K562 (cell line): ENCODE measurements around the gene PFKFB2. TPM values are rescaled to one million over a fixed set of nuclear protein-coding genes. Genes with fewer than 3 reads are reported as not detected.
A peak's percentile ranks its signal among the peaks of the same experiment; 100 is the strongest.

Experiments used
- ATAC-seq: fragments of 200-7000 bp; cut with Tn5 transposase; 3 replicates; pipeline ENCODE4 v1.9.1; 2020; ENCODE audit warnings: moderate library complexity
- BruUV-seq: library from RNA; stranded (reverse); fragments of 400-500 nt; replicated peaks from 2 replicates; lab custom pipeline; 2021; lab: Mats Ljungman, UMichigan
- CTCF ChIA-PET: fragments of 300-600 bp; formaldehyde crosslinking; extraction: SDS; loops from one replicate; lab custom pipeline; 2021; ENCODE audit warnings: low intra/inter-chr PET ratio; lab: Yijun Ruan, JAX
- POLR2A ChIA-PET: fragments of 300-600, 350-650 bp; sonication (Branson Sonifier 250); formaldehyde crosslinking; extraction: SDS; loops from one replicate; lab custom pipeline; 2021; ENCODE audit warnings: antibody characterized with exemption, inconsistent platforms; lab: Yijun Ruan, JAX
- DNase-seq, 4 experiments: peaks; one replicate each; pipeline versions ENCODE4 v3.0.0 to v3.0.0-alpha.2; 2011 to 2018; ENCODE audit warnings: low spot score in 3 of 4, mixed read lengths in 3 of 4; ENCODE audit errors: extremely low read depth in 1 of 4
- FAIRE-seq: peaks from 2 replicates; lab custom pipeline; 2011; peaks lifted over from hg19 to GRCh38; lab: Jason Lieb, UNC
- H2AFZ ChIP-seq: 2 replicates; pipeline ENCODE4 v1.6.0; 2011; ENCODE audit warnings: low read depth, low read length, control low read depth, inconsistent platforms
- H3K27ac ChIP-seq: fragments of 200-600 bp; 3 replicates; pipeline ENCODE4 v1.8.0; 2011; ENCODE audit warnings: low read depth, mild to moderate bottlenecking, control low read depth, inconsistent platforms, low read length, moderate library complexity, mixed read lengths; ENCODE audit errors: extremely low read depth
- H3K27me3 ChIP-seq, 2 experiments: fragments of 300-600 bp in 1 of 2; 2 replicates in 1 of 2; 3 replicates in 1 of 2; pipeline versions ENCODE4 v1.6.0 to v1.8.0; 2011; ENCODE audit warnings: inconsistent platforms in 2 of 2, low read length in 2 of 2, mild to moderate bottlenecking in 1 of 2, mixed read lengths in 1 of 2, moderate library complexity in 1 of 2; ENCODE audit not compliant: control insufficient read depth in 2 of 2, insufficient read depth in 2 of 2
- H3K36me3 ChIP-seq: fragments of 300-600 bp; 3 replicates; pipeline ENCODE4 v1.8.0; 2011; ENCODE audit warnings: mild to moderate bottlenecking, low read length, inconsistent platforms; ENCODE audit not compliant: control insufficient read depth, insufficient read depth
- H3K4me1 ChIP-seq, 2 experiments: fragments of 200-600 bp in 1 of 2; replicated peaks in 1 of 2; 2 replicates in 1 of 2; 3 replicates in 1 of 2; pipeline versions ENCODE4 v1.5.1 to v1.8.0; 2011; ENCODE audit warnings: inconsistent platforms in 2 of 2, low read length in 2 of 2, mild to moderate bottlenecking in 1 of 2, mixed read lengths in 1 of 2, moderate library complexity in 1 of 2; ENCODE audit not compliant: control insufficient read depth in 2 of 2, insufficient read depth in 2 of 2
- H3K4me2 ChIP-seq: 2 replicates; pipeline ENCODE4 v1.6.1; 2011; ENCODE audit warnings: low read length, control low read depth, inconsistent platforms, mixed read lengths; ENCODE audit not compliant: insufficient read depth
- H3K4me3 ChIP-seq: fragments of 200-600 bp; sonication (generic), shearing (Covaris generic); 2 replicates; pipeline ENCODE4 v1.5.1; 2016; ENCODE audit warnings: control low read depth, inconsistent platforms
- H3K79me2 ChIP-seq: fragments of 200-600 bp; 3 replicates; pipeline ENCODE4 v1.8.0; 2011; ENCODE audit warnings: low read length, inconsistent platforms; ENCODE audit not compliant: control insufficient read depth, insufficient read depth
- H3K9ac ChIP-seq, 2 experiments: 2 replicates each; pipeline versions ENCODE4 v1.6.0 to v1.6.1; 2011; ENCODE audit warnings: low read depth in 2 of 2, low read length in 2 of 2, control low read depth in 1 of 2, inconsistent platforms in 1 of 2, mild to moderate bottlenecking in 1 of 2, mixed read lengths in 1 of 2; ENCODE audit not compliant: insufficient read depth in 1 of 2
- H3K9me1 ChIP-seq: one replicate; pipeline ENCODE4 v1.6.0; 2011; ENCODE audit warnings: inconsistent platforms, mild to moderate bottlenecking, low read length, moderate library complexity; ENCODE audit not compliant: control insufficient read depth, insufficient read depth
- H3K9me3 ChIP-seq: replicated peaks from 2 replicates; pipeline ENCODE4 v1.5.1; 2011; ENCODE audit warnings: low read depth, low read length, inconsistent platforms; ENCODE audit not compliant: control insufficient read depth, insufficient read depth
- H4K20me1 ChIP-seq: replicated peaks from 2 replicates; pipeline ENCODE4 v1.6.1; 2011; ENCODE audit warnings: low read length, inconsistent platforms, mixed read lengths; ENCODE audit not compliant: control insufficient read depth, insufficient read depth
- CBFA2T2 ChIP-seq: fragments of 450-650 bp; conservative IDR thresholded peaks from 2 replicates; pipeline ENCODE4 v1.6.1; 2017; ENCODE audit warnings: mild to moderate bottlenecking
- CBX3 ChIP-seq, 2 experiments: IDR thresholded peaks; 1 replicate in 1 of 2; 2 replicates in 1 of 2; pipeline ENCODE4 v1.6.1; 2012; ENCODE audit warnings: inconsistent platforms in 2 of 2, low read length in 2 of 2, borderline replicate concordance in 1 of 2, control low read depth in 1 of 2
- CC2D1A ChIP-seq: fragments of 450-650 bp; IDR thresholded peaks from 2 replicates; pipeline ENCODE4 v1.6.1; 2017; ENCODE audit warnings: mild to moderate bottlenecking
- CCNT2 ChIP-seq: IDR thresholded peaks from 2 replicates; pipeline ENCODE4 v1.6.1; 2011; ENCODE audit warnings: borderline replicate concordance, low read depth, mild to moderate bottlenecking, moderate library complexity, mixed read lengths, low read length; ENCODE audit not compliant: insufficient read length; ENCODE audit errors: extremely low read depth
- EGR1 ChIP-seq: fragments of 450-650 bp; conservative IDR thresholded peaks from 2 replicates; pipeline ENCODE4 v1.6.1; 2017; ENCODE audit warnings: mild to moderate bottlenecking
- HDAC8 ChIP-seq: fragments of 450-650 bp; IDR thresholded peaks from 2 replicates; pipeline ENCODE4 v1.6.1; 2016; ENCODE audit warnings: mild to moderate bottlenecking, missing genetic modification characterization, moderate library complexity, missing compliant biosample characterization
- HNRNPUL1 ChIP-seq: fragments of 200-400 bp; formaldehyde crosslinking; IDR thresholded peaks from 2 replicates; pipeline ENCODE4 v1.6.1; 2017; ENCODE audit warnings: low read length
- LEF1 ChIP-seq: fragments of 450-650 bp; IDR thresholded peaks from 2 replicates; pipeline ENCODE4 v1.6.1; 2016; ENCODE audit warnings: mild to moderate bottlenecking
- MBD2 ChIP-seq: sonication (generic); IDR thresholded peaks from 2 replicates; pipeline ENCODE4 v1.6.1; 2016; ENCODE audit warnings: low read depth, borderline replicate concordance
- MTA2 ChIP-seq: fragments of 450-650 bp; IDR thresholded peaks from 2 replicates; pipeline ENCODE4 v1.6.1; 2016; ENCODE audit warnings: low read depth
- POLR3A ChIP-seq: IDR thresholded peaks from 2 replicates; pipeline ENCODE4 v1.6.1; 2011; ENCODE audit warnings: borderline replicate concordance, mild to moderate bottlenecking, moderate library complexity; ENCODE audit not compliant: insufficient read length, insufficient read depth; ENCODE audit errors: extremely low read depth
- RB1 ChIP-seq: fragments of 450-650 bp; IDR thresholded peaks from 2 replicates; pipeline ENCODE4 v1.6.1; 2017; ENCODE audit warnings: low read depth, mild to moderate bottlenecking
- SFPQ ChIP-seq: fragments of 200-400 bp; formaldehyde crosslinking; IDR thresholded peaks from 2 replicates; pipeline ENCODE4 v1.6.1; 2017; ENCODE audit warnings: mild to moderate bottlenecking, low read depth, low read length, moderate library complexity
- SNIP1 ChIP-seq: fragments of 450-650 bp; IDR thresholded peaks from 2 replicates; pipeline ENCODE4 v1.7.1; 2017; ENCODE audit warnings: low read depth, mild to moderate bottlenecking
- TRIM28 ChIP-seq: fragments of 450-650 bp; IDR thresholded peaks from 2 replicates; pipeline ENCODE4 v1.6.1; 2017
- ZBTB26 ChIP-seq: fragments of 450-650 bp; formaldehyde crosslinking; IDR thresholded peaks from 2 replicates; pipeline ENCODE4 v1.4.0; 2022; ENCODE audit warnings: missing genetic modification characterization
- ZKSCAN8 ChIP-seq: fragments of 200-800 bp; sonication (Bioruptor generic); IDR thresholded peaks from 2 replicates; pipeline ENCODE4 v1.6.1; 2016; ENCODE audit warnings: missing genetic modification characterization, missing compliant biosample characterization
- ZNF121 ChIP-seq: sonication (generic); formaldehyde crosslinking; conservative IDR thresholded peaks from 2 replicates; pipeline ENCODE4 v1.8.0; 2022; ENCODE audit warnings: missing genetic modification reagents
- ZNF143 ChIP-seq: sonication (generic); formaldehyde crosslinking; IDR thresholded peaks from 2 replicates; pipeline ENCODE4 v1.9.0; 2022; ENCODE audit warnings: mild to moderate bottlenecking, missing genetic modification reagents
- ZNF280A ChIP-seq: fragments of 450-650 bp; IDR thresholded peaks from 2 replicates; pipeline ENCODE4 v1.6.1; 2018; ENCODE audit warnings: mild to moderate bottlenecking, low read depth; ENCODE audit not compliant: partially characterized antibody
- ZNF586 ChIP-seq: fragments of 450-650 bp; formaldehyde crosslinking; conservative IDR thresholded peaks from 2 replicates; pipeline ENCODE4 v1.4.0; 2020; ENCODE audit warnings: mild to moderate bottlenecking, moderate library complexity
- ZNF76 ChIP-seq: fragments of 250-450 bp; sonication (Bioruptor Pico); IDR thresholded peaks from 2 replicates; pipeline ENCODE4 v1.4.0; 2020; ENCODE audit warnings: mild to moderate bottlenecking, moderate library complexity, borderline replicate concordance
- in situ Hi-C: fragments of 300-500 bp; cut with MboI; formaldehyde crosslinking; loops from 4 replicates; pipeline ENCODE4 v1.15.0; 2018; ENCODE audit warnings: inconsistent platforms, mixed read lengths
- intact Hi-C: fragments of 100-400 bp; cut with micrococcal nuclease; formaldehyde crosslinking; loops from 2 replicates; pipeline ENCODE4 v1.14.2; 2022
- polyA plus RNA-seq, 8 experiments: library from polyadenylated mRNA; depleted of rRNA in 4 of 8; stranded (reverse) in 5 of 8; unstranded in 3 of 8; fragments of >200 nt; fragmentation: Nextera tagmentation in 2 of 8; fragmentation: Illumina TruSeq in 1 of 8; extraction: Ambion mirVana in 2 of 8; extraction: Trizol in 1 of 8; gene quantifications; 2 replicates each; pipeline versions ENCODE4 v1.2.1 to v1.2.3, GENCODE V29; 2011 to 2014; ENCODE audit warnings: inconsistent platforms in 1 of 8, missing spikeins in 1 of 8
- total RNA-seq, 7 experiments: library from RNA; depleted of rRNA in 6 of 7; stranded (reverse); fragments of >200 nt in 6 of 7; fragmentation: Illumina TruSeq in 2 of 7; extraction: Trizol in 2 of 7; gene quantifications; 2 replicates each; pipeline versions ENCODE4 v1.2.1 to v1.2.3, GENCODE V29; 2011 to 2021; ENCODE audit warnings: low replicate concordance in 1 of 7

Gene PFKFB2
- total and polyA plus RNA-seq, 9 of the 15 experiments (the other 6 are each of a cell fraction or from before 2014, with no cell fraction given): 6.9 to 26.0 (median 16.4) TPM

GRCh38 chr1:207129053-207129452 lies 76.0 kb downstream of the PFKFB2 start:
- Histone ChIP-seq H3K4me3 (no peak overlapping the region), H3K4me2 (no peak overlapping the region), H3K9ac (no peak overlapping the region), H4K20me1 (no peaks in the 10 kb centered on the region), H3K9me3 (peaks cover 5% of the 10 kb centered on the region; the same call in 1 of the 2 replicates), H3K36me3 (no peaks in the 10 kb centered on the region), H3K27ac (no peak overlapping the region), H3K9me1 (no peaks in the 10 kb centered on the region), H3K27me3 (no peaks in the 10 kb centered on the region), H2AFZ (no peak overlapping the region), H3K4me1 (no peaks in the 10 kb centered on the region), H3K79me2 (no peaks in the 10 kb centered on the region)
- POLR2A ChIA-PET: no interaction called here
- ATAC-seq (no peak), DNase-seq (no peak), FAIRE-seq (no peak)
- in situ Hi-C loops: no loop called here
- intact Hi-C loops: no loop called here
- CTCF ChIA-PET: no interaction called here
- BruUV-seq: no TSS peak
- no peak for TF ChIP-seq ZNF143 (CRISPR knock-in tag)
- no peak for TF ChIP-seq HDAC8
- TF ChIP-seq SNIP1: no peak
- no peak for TF ChIP-seq SFPQ
- TF ChIP-seq CBFA2T2: no peak
- no peak for TF ChIP-seq MBD2
- no peak for TF ChIP-seq ZNF121
- peak in 1 of 2 experiments; percentile 89; a peak in 2 of 3 replicates for TF ChIP-seq CBX3 (IDR thresholded peaks at IDR 0.05; ENCODE audit: borderline replicate concordance in 1 of 2, low read length in 2 of 2)
- TF ChIP-seq ZBTB26 (CRISPR knock-in tag): no peak
- no peak for TF ChIP-seq ZNF76
- peak; percentile 98 for TF ChIP-seq TRIM28
- TF ChIP-seq MTA2: no peak
- TF ChIP-seq POLR3A: no peak
- no peak for TF ChIP-seq RB1
- peak; percentile 94 for TF ChIP-seq ZNF280A
- peak; percentile 10; the same call in 1 of the 2 replicates for TF ChIP-seq LEF1
- TF ChIP-seq EGR1: no peak
- 0 out of 2 replicates have a peak, but pooled peaks have one; percentile 32 for TF ChIP-seq ZKSCAN8 (CRISPR knock-in tag)
- TF ChIP-seq ZNF586 (CRISPR knock-in tag): no peak
- TF ChIP-seq HNRNPUL1: no peak
- no peak for TF ChIP-seq CCNT2
- TF ChIP-seq CC2D1A: no peak; the same call in 1 of the 2 replicates
